ENCODE measurements around the gene USH2A.

- TF ChIP-seq POLR2A (IDR thresholded peaks at IDR 0.05) (no peak), POLR2AphosphoS5 (IDR thresholded peaks at IDR 0.05) (no peak)
- TF ChIP-seq, protein P1, sequence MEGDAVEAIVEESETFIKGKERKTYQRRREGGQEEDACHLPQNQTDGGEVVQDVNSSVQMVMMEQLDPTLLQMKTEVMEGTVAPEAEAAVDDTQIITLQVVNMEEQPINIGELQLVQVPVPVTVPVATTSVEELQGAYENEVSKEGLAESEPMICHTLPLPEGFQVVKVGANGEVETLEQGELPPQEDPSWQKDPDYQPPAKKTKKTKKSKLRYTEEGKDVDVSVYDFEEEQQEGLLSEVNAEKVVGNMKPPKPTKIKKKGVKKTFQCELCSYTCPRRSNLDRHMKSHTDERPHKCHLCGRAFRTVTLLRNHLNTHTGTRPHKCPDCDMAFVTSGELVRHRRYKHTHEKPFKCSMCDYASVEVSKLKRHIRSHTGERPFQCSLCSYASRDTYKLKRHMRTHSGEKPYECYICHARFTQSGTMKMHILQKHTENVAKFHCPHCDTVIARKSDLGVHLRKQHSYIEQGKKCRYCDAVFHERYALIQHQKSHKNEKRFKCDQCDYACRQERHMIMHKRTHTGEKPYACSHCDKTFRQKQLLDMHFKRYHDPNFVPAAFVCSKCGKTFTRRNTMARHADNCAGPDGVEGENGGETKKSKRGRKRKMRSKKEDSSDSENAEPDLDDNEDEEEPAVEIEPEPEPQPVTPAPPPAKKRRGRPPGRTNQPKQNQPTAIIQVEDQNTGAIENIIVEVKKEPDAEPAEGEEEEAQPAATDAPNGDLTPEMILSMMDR (IDR thresholded peaks at IDR 0.05) = no peak
Measured at GRCh38 chr1:216410026-216410425, 13.2 kb downstream of the USH2A start.

Measured in prostate gland (tissue), 2 donors.